ENCODE data around the gene PGM5.

Gene PGM5

GRCh38 chr9:68433531-68434110, 77.2 kb downstream of the PGM5 start:
- no peak overlapping the region for H3K4me3 ChIP-seq (ENCODE audit: low read depth, low read length)

- no peak overlapping the region for H3K4me3 ChIP-seq (ENCODE audit: low read depth, low read length)
These were observed 81.4 kb downstream of the PGM5 start for GRCh38 chr9:68437785-68438184.

DNA sequence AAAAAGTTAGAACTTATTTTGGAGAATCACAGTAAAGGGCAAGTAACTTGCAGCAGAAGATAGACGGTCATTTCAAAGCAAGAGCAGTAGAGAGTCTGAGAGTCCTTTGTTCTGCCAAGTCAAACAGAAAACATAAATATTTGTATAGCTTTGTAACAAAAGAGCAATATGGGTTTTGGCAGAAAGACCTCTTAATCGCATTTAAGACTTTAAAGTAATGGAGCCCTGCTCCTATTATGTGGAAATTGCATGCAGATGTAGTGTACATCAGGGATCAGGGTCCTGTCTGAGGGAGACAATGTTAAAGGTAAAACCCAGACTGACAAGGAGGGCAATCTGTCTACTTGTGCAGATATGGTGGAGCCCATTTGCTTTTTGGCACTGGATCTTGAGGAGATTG, 87.2 kb downstream of the PGM5 start:
- no peak overlapping the region for H3K4me3 ChIP-seq (ENCODE audit: low read depth, low read length)

GRCh38 chr9:68446836-68447235, 90.4 kb downstream of the PGM5 start:
- no peak overlapping the region for H3K4me3 ChIP-seq (ENCODE audit: low read depth, low read length)

GRCh38 chr9:68447611-68448010, 91.2 kb downstream of the PGM5 start:
- H3K4me3 ChIP-seq (ENCODE audit: low read depth, low read length), result no peak overlapping the region

DNA sequence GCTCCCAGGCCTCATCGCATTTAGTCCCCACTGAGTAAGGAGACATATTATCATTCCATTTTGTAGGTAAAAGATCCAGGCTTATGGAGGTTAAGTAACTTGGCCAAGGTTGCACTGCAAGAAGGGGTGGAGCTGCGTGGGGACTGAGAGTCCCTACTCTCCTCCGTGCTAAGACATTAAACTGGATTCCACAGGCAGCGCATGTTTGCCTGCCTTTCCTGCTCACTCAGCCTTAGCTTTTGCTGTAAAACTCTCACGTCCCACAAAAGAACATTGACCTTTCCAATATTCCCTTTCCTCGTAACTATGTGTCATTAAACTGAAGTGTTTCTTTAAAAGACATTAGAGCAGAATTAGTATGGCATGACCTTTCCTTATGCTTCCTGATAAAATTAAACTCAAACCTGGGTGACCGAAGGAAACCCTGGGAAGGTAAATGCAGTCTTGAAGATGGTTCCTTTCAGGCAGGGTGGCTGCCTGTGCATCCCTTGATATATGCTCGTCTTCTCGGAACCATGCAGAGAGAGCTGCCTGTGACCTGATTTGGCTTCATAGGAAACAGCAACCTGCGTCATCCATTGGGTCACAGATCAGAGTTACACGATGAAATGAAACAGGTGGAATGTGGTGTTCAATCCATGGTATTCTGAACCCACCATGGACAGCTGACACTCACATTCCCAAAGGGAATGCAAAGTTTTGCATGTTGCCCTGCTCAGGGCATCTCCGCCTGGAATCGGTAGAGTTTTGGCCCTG, 98.3 kb downstream of the PGM5 start:
- H3K4me3 ChIP-seq (ENCODE audit: low read depth, low read length), result no peak overlapping the region

- H3K4me3 ChIP-seq (ENCODE audit: low read depth, low read length), result no peak overlapping the region
These were observed 99.0 kb downstream of the PGM5 start for GRCh38 chr9:68455451-68455850.

- no peak overlapping the region for H3K4me3 ChIP-seq (ENCODE audit: low read depth, low read length)
These were observed 101.4 kb downstream of the PGM5 start for GRCh38 chr9:68457803-68458202.

GRCh38 chr9:68458918-68459317, 102.5 kb downstream of the PGM5 start:
- H3K4me3 ChIP-seq (ENCODE audit: low read depth, low read length), result no peak overlapping the region

GRCh38 chr9:68462105-68462775, 105.8 kb downstream of the PGM5 start:
- H3K4me3 ChIP-seq (ENCODE audit: low read depth, low read length), result no peak overlapping the region

DNA sequence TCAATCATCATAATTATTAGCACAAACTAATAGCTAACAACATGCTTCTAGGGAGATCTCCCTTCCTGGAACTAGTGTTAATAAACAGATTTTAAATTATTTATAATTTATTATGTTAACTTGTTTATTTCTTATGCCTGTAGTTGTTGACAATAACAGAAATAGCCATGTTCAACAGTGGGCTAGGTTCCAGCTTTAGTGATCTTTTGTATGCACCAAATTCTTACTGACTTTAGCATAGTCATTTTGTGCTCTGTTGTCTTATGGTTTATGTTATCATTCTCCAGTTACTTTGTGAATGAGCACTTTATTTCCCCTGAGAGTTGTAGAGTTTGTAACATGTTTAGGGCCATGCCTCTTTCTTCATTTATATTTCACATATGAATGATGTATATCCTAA, 113.7 kb downstream of the PGM5 start:
- no peak overlapping the region for H3K4me3 ChIP-seq (ENCODE audit: low read depth, low read length)

DNA sequence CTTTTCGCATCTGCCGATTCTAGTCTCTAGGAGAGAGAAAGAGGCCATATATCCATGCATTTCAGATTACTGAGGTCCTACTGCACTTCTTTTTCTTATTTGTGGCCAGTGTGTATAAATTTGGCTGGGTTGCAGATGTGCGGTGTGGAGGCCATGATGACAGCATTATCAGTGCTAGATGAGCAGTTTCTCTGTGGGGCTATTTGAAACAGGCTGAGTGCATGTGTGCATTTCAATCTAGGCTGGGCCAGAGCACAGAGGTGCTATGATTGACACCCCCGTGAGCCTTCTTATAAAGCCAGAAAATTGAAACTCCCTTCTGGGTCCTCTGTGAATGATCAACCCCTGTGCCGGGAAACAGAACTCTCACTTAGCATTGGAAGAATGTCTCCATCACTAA, 114.2 kb downstream of the PGM5 start:
- H3K4me3 ChIP-seq (ENCODE audit: low read depth, low read length), result no peak overlapping the region

DNA sequence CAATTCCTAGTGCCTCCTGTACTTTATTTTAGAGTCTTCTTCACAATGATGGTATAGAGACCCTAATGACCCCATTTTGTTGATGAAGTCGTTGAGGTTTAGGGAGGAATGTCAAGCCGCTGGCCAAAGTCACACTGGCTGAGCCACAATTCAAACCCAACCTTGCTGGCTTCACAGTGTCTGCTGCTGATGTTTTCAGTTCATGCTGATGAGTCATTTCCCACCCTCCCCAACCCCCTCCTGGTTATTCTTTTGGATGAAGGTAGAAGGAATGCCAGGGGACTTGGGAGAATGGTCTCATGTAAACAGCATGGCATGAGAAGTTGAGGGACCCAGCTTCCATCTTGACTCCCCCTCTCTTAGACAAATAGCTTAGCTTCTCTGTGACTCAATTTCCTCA, 115.7 kb downstream of the PGM5 start:
- H3K4me3 ChIP-seq (ENCODE audit: low read depth, low read length), result no peak overlapping the region

DNA sequence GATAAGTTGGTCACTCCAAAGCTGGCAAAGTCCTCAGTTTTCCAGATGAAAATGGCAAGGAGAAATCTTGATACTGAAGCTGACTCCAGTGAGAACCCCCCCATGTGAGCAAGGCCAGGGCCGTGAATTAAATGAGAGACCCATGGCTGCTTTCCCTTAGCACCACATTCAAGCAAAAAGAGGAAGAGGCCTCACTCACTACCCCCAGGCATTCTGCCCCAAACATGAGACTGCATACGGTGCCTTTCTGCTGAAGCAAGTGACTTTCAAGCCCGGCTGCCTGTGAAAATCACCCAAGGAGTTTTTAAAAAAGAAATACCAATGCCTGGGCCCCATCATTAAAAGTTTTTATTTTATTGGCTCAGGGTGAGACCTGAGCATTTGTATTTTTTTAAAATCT, 117.4 kb downstream of the PGM5 start:
- H3K4me3 ChIP-seq (ENCODE audit: low read depth, low read length), result no peak overlapping the region

GRCh38 chr9:68476422-68476821, 120.0 kb downstream of the PGM5 start:
- no peak overlapping the region for H3K4me3 ChIP-seq (ENCODE audit: low read depth, low read length)

GRCh38 chr9:68476847-68477246, 120.4 kb downstream of the PGM5 start:
- no peak overlapping the region for H3K4me3 ChIP-seq (ENCODE audit: low read depth, low read length)

GRCh38 chr9:68480807-68481206, 124.4 kb downstream of the PGM5 start:
- no peak overlapping the region for H3K4me3 ChIP-seq (ENCODE audit: low read depth, low read length)

GRCh38 chr9:68482548-68482947, 126.1 kb downstream of the PGM5 start:
- H3K4me3 ChIP-seq (ENCODE audit: low read depth, low read length), result no peak overlapping the region

- no peak overlapping the region for H3K4me3 ChIP-seq (ENCODE audit: low read depth, low read length)
These were observed 131.7 kb downstream of the PGM5 start for GRCh38 chr9:68488126-68488525.

- no peak overlapping the region for H3K4me3 ChIP-seq (ENCODE audit: low read depth, low read length)
These were observed 133.2 kb downstream of the PGM5 start for GRCh38 chr9:68489646-68490045.

DNA sequence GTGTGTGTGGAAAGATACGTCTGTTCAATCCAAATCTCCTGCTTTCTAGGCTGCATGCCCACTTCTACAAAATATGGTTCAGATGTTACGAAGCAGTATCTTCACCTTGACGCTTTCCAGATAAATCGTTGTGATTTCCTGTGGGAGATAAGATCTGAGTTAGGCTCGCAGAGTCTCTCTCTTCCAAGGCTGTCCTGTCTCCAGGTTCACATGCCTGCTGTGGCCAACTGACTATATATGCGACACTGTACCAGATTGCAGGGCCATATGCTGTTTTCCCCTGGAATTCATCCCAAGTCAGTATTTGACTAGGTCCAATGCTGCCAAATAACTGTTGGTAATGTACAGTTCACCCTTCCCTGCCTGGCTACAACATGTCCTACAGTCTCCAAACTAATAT, 136.4 kb downstream of the PGM5 start:
- no peak overlapping the region for H3K4me3 ChIP-seq (ENCODE audit: low read depth, low read length)

- no peak overlapping the region for H3K4me3 ChIP-seq (ENCODE audit: low read depth, low read length)
These were observed 137.1 kb downstream of the PGM5 start for GRCh38 chr9:68493541-68493940.

Data from iPS-11a (cell line).